WTC11 (cell line): ENCODE measurements around the gene KLHDC8A.

Experiments
- CTCF ChIP-seq: fragments of 200-600 bp; IDR thresholded peaks from 2 replicates; pipeline ENCODE4 v1.8.0; 2022; ENCODE audit warnings: antibody characterized with exemption
- ELF4 ChIP-seq: sonication (generic); formaldehyde crosslinking; IDR thresholded peaks from 2 replicates; pipeline ENCODE4 v1.8.1; 2022; ENCODE audit warnings: low read depth, mild to moderate bottlenecking, moderate library complexity, missing genetic modification reagents

- no peak for TF ChIP-seq CTCF
- TF ChIP-seq ELF4 (CRISPR knock-in tag): no peak
Observed at GRCh38 chr1:205350124-205350523, 6.6 kb downstream of the KLHDC8A start.
